ENCODE measurements around the gene CLIC1.

Gene CLIC1

GRCh38 chr6:31768363-31769257, 32.3 kb upstream of the CLIC1 start:
- DNase-seq = no peak

- DNase-seq = no peak
Measured at GRCh38 chr6:31767096-31767645, 30.8 kb upstream of the CLIC1 start.

GRCh38 chr6:31765910-31766794, 29.8 kb upstream of the CLIC1 start:
- DNase-seq = no peak

GRCh38 chr6:31765559-31765909, 29.2 kb upstream of the CLIC1 start:
- DNase-seq = no peak

- DNase-seq = no peak
Measured at GRCh38 chr6:31764198-31764597, 27.9 kb upstream of the CLIC1 start.

GRCh38 chr6:31763619-31763940, 27.2 kb upstream of the CLIC1 start:
- no peak for DNase-seq

GRCh38 chr6:31762878-31763618, 26.7 kb upstream of the CLIC1 start:
- no peak for DNase-seq

GRCh38 chr6:31762356-31762755, 26.0 kb upstream of the CLIC1 start, which contains the start of gene SAPCD1:
Gene SAPCD1 (plus strand): TSS chr6:31762656. CDS start chr6:31763055, 399 bp downstream.
- DNase-seq = no peak

- no peak for DNase-seq
Measured at GRCh38 chr6:31761343-31761742, 25.0 kb upstream of the CLIC1 start.

- DNase-seq = no peak
Measured at GRCh38 chr6:31760790-31761189, 24.5 kb upstream of the CLIC1 start.

GRCh38 chr6:31758281-31758680, 22.0 kb upstream of the CLIC1 start:
- no peak for DNase-seq

- no peak for DNase-seq
Measured at GRCh38 chr6:31752739-31753319, 16.5 kb upstream of the CLIC1 start.

GRCh38 chr6:31750411-31751022, 14.2 kb upstream of the CLIC1 start:
- no peak for DNase-seq

- DNase-seq = no peak
Measured at GRCh38 chr6:31749301-31750036, 13.1 kb upstream of the CLIC1 start.

GRCh38 chr6:31744422-31744821, 8.1 kb upstream of the CLIC1 start:
- DNase-seq = no peak

GRCh38 chr6:31742894-31743293, 6.6 kb upstream of the CLIC1 start:
- DNase-seq = no peak

GRCh38 chr6:31741815-31742214, 5.5 kb upstream of the CLIC1 start:
- DNase-seq = no peak

- no peak for DNase-seq
Measured at GRCh38 chr6:31740397-31741223, 4.3 kb upstream of the CLIC1 start.

- peak; percentile 96 for DNase-seq
Measured at GRCh38 chr6:31739639-31740396, 3.5 kb upstream of the CLIC1 start, which contains the start of gene MSH5. Gene MSH5 (plus strand): TSS chr6:31740005. CDS start chr6:31740467, 462 bp downstream.
